ENCODE data around the gene PTPN22.
A peak's percentile ranks its signal among the peaks of the same experiment; 100 is the strongest.

PTPN22 gene

GRCh38 chr1:113793878-113794834, 77.4 kb downstream of the PTPN22 start:
- DNase-seq = no peak

GRCh38 chr1:113792986-113793385, 78.5 kb downstream of the PTPN22 start:
- DNase-seq = no peak

- no peak for DNase-seq
Observed at GRCh38 chr1:113792471-113792870, 79.0 kb downstream of the PTPN22 start.

GRCh38 chr1:113788802-113789201, 82.7 kb downstream of the PTPN22 start:
- DNase-seq = no peak

GRCh38 chr1:113787663-113788062, 83.8 kb downstream of the PTPN22 start:
- peak in 2 of 3 donors; percentile 34 to 53 for DNase-seq

GRCh38 chr1:113786069-113786468, 85.4 kb downstream of the PTPN22 start:
- no peak for DNase-seq

GRCh38 chr1:113784104-113784779, 87.3 kb downstream of the PTPN22 start:
- DNase-seq = peak in 1 of 3 donors; percentile 33

- DNase-seq = peak; percentile 62 to 74 (median 69)
Observed at GRCh38 chr1:113783254-113784103, 88.0 kb downstream of the PTPN22 start.

GRCh38 chr1:113782406-113782805, 89.1 kb downstream of the PTPN22 start:
- DNase-seq = peak in 2 of 3 donors; percentile 13 to 28

- no peak for DNase-seq
Observed at GRCh38 chr1:113780374-113781146, 91.0 kb downstream of the PTPN22 start.

GRCh38 chr1:113779542-113779941, 92.0 kb downstream of the PTPN22 start:
- DNase-seq = no peak

GRCh38 chr1:113777561-113777960, 94.0 kb downstream of the PTPN22 start:
- DNase-seq = no peak

- DNase-seq = no peak
Observed at GRCh38 chr1:113770031-113770430, 101.5 kb downstream of the PTPN22 start.

GRCh38 chr1:113769601-113769970, 101.9 kb downstream of the PTPN22 start:
- DNase-seq = no peak

GRCh38 chr1:113768916-113769600, 102.5 kb downstream of the PTPN22 start:
- peak in 2 of 3 donors; percentile 29 to 52 for DNase-seq

GRCh38 chr1:113765306-113766230, 105.9 kb downstream of the PTPN22 start:
- DNase-seq = no peak

Data from suppressor macrophage treated with lipopolysaccharide for 1 hour (primary cell).